Chondrocyte (in vitro differentiated cells): ENCODE data around the gene SINHCAF. TPM values are rescaled to one million over a fixed set of nuclear protein-coding genes. Genes with fewer than 3 reads are reported as not detected.

Source experiments
- DNase-seq: peaks from one replicate; pipeline ENCODE4 v3.0.0; 2021; ENCODE audit warnings: mixed read lengths, low spot score
- H3K27ac Mint-ChIP-seq: one replicate; pipeline ENCODE4 v1.8.0; 2021; ENCODE audit warnings: mild to moderate bottlenecking, moderate library complexity, mixed read lengths; ENCODE audit not compliant: unreplicated experiment
- H3K27me3 Mint-ChIP-seq: 2 replicates; pipeline ENCODE4 v1.8.0; 2021; ENCODE audit warnings: low read depth, mixed read lengths
- H3K36me3 Mint-ChIP-seq: 2 replicates; pipeline ENCODE4 v1.8.0; 2021; ENCODE audit warnings: low read depth, mixed read lengths
- H3K4me1 Mint-ChIP-seq: 2 replicates; pipeline ENCODE4 v1.8.0; 2021; ENCODE audit warnings: low read depth, mild to moderate bottlenecking, mixed read lengths
- H3K4me3 Mint-ChIP-seq: one replicate; pipeline ENCODE4 v1.8.0; 2021; ENCODE audit warnings: mild to moderate bottlenecking, moderate library complexity, mixed read lengths; ENCODE audit not compliant: unreplicated experiment
- H3K9me3 Mint-ChIP-seq: 2 replicates; pipeline ENCODE4 v1.8.0; 2021; ENCODE audit warnings: low read depth, mixed read lengths
- CTCF ChIP-seq: fragments of 200-600 bp; sonication (generic); IDR thresholded peaks from 2 replicates; pipeline ENCODE4 v1.5.0; 2021; ENCODE audit warnings: antibody characterized with exemption, mild to moderate bottlenecking, moderate library complexity
- total RNA-seq: library from RNA; stranded (reverse); gene quantifications from 3 replicates; pipeline ENCODE4 v1.2.1, GENCODE V29; 2021

The SINHCAF gene
- total RNA-seq, 1 donor from 2014 or later = 32.5 TPM

- no peak for TF ChIP-seq CTCF
- Mint-ChIP-seq H3K36me3 (peaks cover 8% of the 10 kb centered on the region), H3K4me1 (peaks cover 3% of the 10 kb centered on the region), H3K27ac (no peak overlapping the region), H3K9me3 (no peaks in the 10 kb centered on the region), H3K4me3 (no peak overlapping the region), H3K27me3 (no peaks in the 10 kb centered on the region)
- no peak for DNase-seq
Measured at GRCh38 chr12:31306866-31307265, 19.1 kb downstream of the SINHCAF start.

- H3K4me3 Mint-ChIP-seq = no peak overlapping the region
- TF ChIP-seq CTCF = no peak
- peaks cover 8% of the 10 kb centered on the region for H3K36me3 Mint-ChIP-seq
- H3K4me1 Mint-ChIP-seq = peaks cover 3% of the 10 kb centered on the region
- H3K27ac Mint-ChIP-seq = no peak overlapping the region
- H3K9me3 Mint-ChIP-seq = no peaks in the 10 kb centered on the region
- no peak for DNase-seq
- no peaks in the 10 kb centered on the region for H3K27me3 Mint-ChIP-seq
Measured at GRCh38 chr12:31303466-31303865, 22.5 kb downstream of the SINHCAF start.

GRCh38 chr12:31301311-31301710 lies 24.6 kb downstream of the SINHCAF start:
- H3K36me3 Mint-ChIP-seq = peaks cover 8% of the 10 kb centered on the region
- H3K9me3 Mint-ChIP-seq = no peaks in the 10 kb centered on the region
- no peak overlapping the region for H3K4me3 Mint-ChIP-seq
- no peaks in the 10 kb centered on the region for H3K27me3 Mint-ChIP-seq
- no peak for TF ChIP-seq CTCF
- peaks cover 3% of the 10 kb centered on the region for H3K4me1 Mint-ChIP-seq
- DNase-seq = no peak
- no peak overlapping the region for H3K27ac Mint-ChIP-seq

GRCh38 chr12:31300783-31301182 lies 25.2 kb downstream of the SINHCAF start:
- H3K4me3 Mint-ChIP-seq = no peak overlapping the region
- no peak for DNase-seq
- H3K27me3 Mint-ChIP-seq = no peaks in the 10 kb centered on the region
- TF ChIP-seq CTCF = no peak
- peaks cover 8% of the 10 kb centered on the region for H3K36me3 Mint-ChIP-seq
- no peak overlapping the region for H3K27ac Mint-ChIP-seq
- no peaks in the 10 kb centered on the region for H3K9me3 Mint-ChIP-seq
- peaks cover 3% of the 10 kb centered on the region for H3K4me1 Mint-ChIP-seq

GRCh38 chr12:31300341-31300740 lies 25.6 kb downstream of the SINHCAF start:
- Mint-ChIP-seq H3K4me3 (no peak overlapping the region), H3K27ac (no peak overlapping the region), H3K4me1 (peaks cover 3% of the 10 kb centered on the region), H3K9me3 (no peaks in the 10 kb centered on the region), H3K36me3 (peaks cover 8% of the 10 kb centered on the region), H3K27me3 (no peaks in the 10 kb centered on the region)
- no peak for DNase-seq
- no peak for TF ChIP-seq CTCF
